ENCODE measurements around the gene SLC35D3. TPM values are rescaled to one million over a fixed set of nuclear protein-coding genes. Genes with fewer than 3 reads are reported as not detected.

The SLC35D3 gene
- total and polyA plus RNA-seq, 8 donors = 0.14 to 5.9 (median 0.56) TPM; not detected in 1

- no peaks in the 10 kb centered on the region for H3K4me1 ChIP-seq
- H3K36me3 ChIP-seq = no peaks in the 10 kb centered on the region
- peaks cover 0 to 4% (median under 1%) of the 10 kb centered on the region in 4 donors for H3K27me3 ChIP-seq
- WGBS, 2 donors = 93 to 100% methylated on average over 1 of the region's 1 CpG
- DNase-seq = no peak
- TF ChIP-seq CTCF (IDR thresholded peaks at IDR 0.05) = no peak
- FAIRE-seq = no peak
- no peak overlapping the region for H3K4me3 ChIP-seq
- intact Hi-C loops (cut with DNase I) = no loop called here
- no peak for ATAC-seq
- no peak overlapping the region for H3K27ac ChIP-seq
- no peaks in the 10 kb centered on the region for H3K9me3 ChIP-seq
These were observed 7.2 kb upstream of the SLC35D3 start for GRCh38 chr6:136914947-136915346.

- H3K27ac ChIP-seq = no peak overlapping the region
- no peak for DNase-seq
- no peaks in the 10 kb centered on the region for H3K9me3 ChIP-seq
- no peak overlapping the region for H3K4me3 ChIP-seq
- FAIRE-seq = no peak
- no peak for ATAC-seq
- TF ChIP-seq CTCF (IDR thresholded peaks at IDR 0.05) = no peak
- peaks cover 0 to 4% (median 1%) of the 10 kb centered on the region in 4 donors for H3K27me3 ChIP-seq
- H3K36me3 ChIP-seq = no peaks in the 10 kb centered on the region
- peaks cover 0 to 9% (median 7%) of the 10 kb centered on the region in 3 donors for H3K4me1 ChIP-seq
- 85 to 88% methylated on average over 3 of the region's 3 CpGs for WGBS, 2 donors
- intact Hi-C loops (cut with DNase I) = no loop called here
These were observed 3.4 kb upstream of the SLC35D3 start for GRCh38 chr6:136918706-136919105.

GRCh38 chr6:136920216-136920615 lies 1.9 kb upstream of the SLC35D3 start:
- DNase-seq = no peak
- H3K4me1 ChIP-seq = peaks cover 0 to 9% (median 7%) of the 10 kb centered on the region in 3 donors
- no peak overlapping the region for H3K27ac ChIP-seq
- peak overlapping the region in 2 of 4 donors; percentile 7 to 69 for H3K4me3 ChIP-seq
- peaks cover 0 to 4% (median 1%) of the 10 kb centered on the region in 4 donors for H3K27me3 ChIP-seq
- TF ChIP-seq CTCF (IDR thresholded peaks at IDR 0.05) = no peak
- ATAC-seq = no peak
- 41 to 50% methylated on average over 6 of the region's 6 CpGs for WGBS, 2 donors
- no peak for FAIRE-seq
- H3K9me3 ChIP-seq = no peaks in the 10 kb centered on the region
- intact Hi-C loops (cut with DNase I) = no loop called here
- no peaks in the 10 kb centered on the region for H3K36me3 ChIP-seq

GRCh38 chr6:136920671-136921380 lies 1.3 kb upstream of the SLC35D3 start:
- peak; percentile 37 to 63 (median 46) for ATAC-seq
- intact Hi-C loops (cut with DNase I) = no loop called here
- H3K27ac ChIP-seq = no peak overlapping the region
- H3K27me3 ChIP-seq = peaks cover 0 to 4% (median 1%) of the 10 kb centered on the region in 4 donors
- FAIRE-seq = no peak
- peaks cover 0 to 9% (median 7%) of the 10 kb centered on the region in 3 donors for H3K4me1 ChIP-seq
- no peaks in the 10 kb centered on the region for H3K36me3 ChIP-seq
- no peaks in the 10 kb centered on the region for H3K9me3 ChIP-seq
- no peak for TF ChIP-seq CTCF (IDR thresholded peaks at IDR 0.05)
- WGBS, 2 donors = 4 to 5% methylated on average over 36 to 37 of the region's 37 CpGs
- DNase-seq = peak in 3 of 6 donors; percentile 23 to 66 (median 25)
- H3K4me3 ChIP-seq = peak overlapping the region; percentile 16 to 69 (median 43)

- FAIRE-seq = no peak
- peaks cover 0 to 9% (median 7%) of the 10 kb centered on the region in 3 donors for H3K4me1 ChIP-seq
- WGBS, 2 donors = 0 to 1% methylated on average over 35 to 59 of the region's 59 CpGs
- H3K27me3 ChIP-seq = peaks cover 0 to 4% (median 1%) of the 10 kb centered on the region in 4 donors
- H3K9me3 ChIP-seq = no peaks in the 10 kb centered on the region
- intact Hi-C loops (cut with DNase I) = no loop called here
- DNase-seq = peak in 5 of 6 donors; percentile 10 to 77 (median 38)
- H3K36me3 ChIP-seq = no peaks in the 10 kb centered on the region
- H3K27ac ChIP-seq = no peak overlapping the region
- H3K4me3 ChIP-seq = peak overlapping the region; percentile 16 to 69 (median 43)
- peak; percentile 71 to 81 (median 78) for ATAC-seq
- TF ChIP-seq CTCF (IDR thresholded peaks at IDR 0.05) = no peak
These were observed 643 bp upstream of the SLC35D3 start for GRCh38 chr6:136921381-136921935.
